Spinal cord (tissue), 10 donors: Measurements from ENCODE around the gene LMAN2. TPM values are rescaled to one million over a fixed set of nuclear protein-coding genes. Genes with fewer than 3 reads are reported as not detected.

Source experiments
- DNase-seq, 6 donors: peaks; one replicate each; pipeline versions ENCODE4 v3.0.0 to v3.0.0-alpha.2; 2013 to 2015; ENCODE audit warnings: low spot score in 6 of 6, low read depth in 4 of 6
- H3K27ac ChIP-seq: one replicate; pipeline ENCODE4 v1.5.1; 2013; ENCODE audit warnings: low read depth, low read length, control low read depth
- H3K27me3 ChIP-seq: one replicate; pipeline ENCODE4 v1.6.1; 2013; ENCODE audit warnings: low read length; ENCODE audit not compliant: control insufficient read depth, insufficient read depth
- H3K36me3 ChIP-seq: one replicate; pipeline ENCODE4 v1.6.1; 2013; ENCODE audit warnings: low read length; ENCODE audit not compliant: control insufficient read depth, insufficient read depth
- H3K4me1 ChIP-seq: one replicate; pipeline ENCODE4 v1.6.1; 2013; ENCODE audit warnings: low read length; ENCODE audit not compliant: control insufficient read depth, insufficient read depth
- H3K4me3 ChIP-seq: one replicate; pipeline ENCODE4 v1.5.1; 2013; ENCODE audit warnings: low read depth, low read length, control low read depth
- H3K9me3 ChIP-seq: one replicate; pipeline ENCODE4 v1.6.1; 2013; ENCODE audit warnings: low read length; ENCODE audit not compliant: control insufficient read depth, insufficient read depth
- WGBS: methylation state at CpG from one replicate; pipeline ENCODE4 v1.1.5; 2013; ENCODE audit warnings: missing lambda C conversion rate; ENCODE audit not compliant: insufficient coverage; 5-methylcytosine and 5-hydroxymethylcytosine counted together
- polyA plus RNA-seq, 2 donors: library from polyadenylated mRNA; unstranded; fragments of 120-200 nt; gene quantifications; one replicate each; pipeline ENCODE4 v1.2.1, GENCODE V29; 2013; ENCODE audit not compliant: insufficient read length in 2 of 2
- total RNA-seq, 2 donors: library from RNA; depleted of rRNA in 1 of 2; stranded (reverse); fragments of 120-200 nt in 1 of 2; fragments of >200 nt in 1 of 2; gene quantifications; one replicate each; pipeline versions ENCODE4 v1.2.3 to v1.2.4, GENCODE V29; 2013 to 2014
- donor health status: healthy.

The LMAN2 gene
- total and polyA plus RNA-seq, 4 donors, result 90.3 to 152 (median 96.4) TPM

- Histone ChIP-seq H3K4me1 (no peaks in the 10 kb centered on the region), H3K27ac (no peak overlapping the region), H3K27me3 (no peaks in the 10 kb centered on the region), H3K36me3 (peaks cover 78% of the 10 kb centered on the region), H3K9me3 (no peaks in the 10 kb centered on the region), H3K4me3 (no peak overlapping the region)
- no peak for DNase-seq
- 89% methylated on average over 25 of the region's 27 CpGs for WGBS
Measured at GRCh38 chr5:177330991-177331842, 20.3 kb downstream of the LMAN2 start.

- no peaks in the 10 kb centered on the region for H3K4me1 ChIP-seq
- DNase-seq, result no peak
- H3K9me3 ChIP-seq, result no peaks in the 10 kb centered on the region
- WGBS, result 78% methylated on average over 6 of the region's 6 CpGs
- H3K27me3 ChIP-seq, result no peaks in the 10 kb centered on the region
- H3K4me3 ChIP-seq, result no peak overlapping the region
- peaks cover 64% of the 10 kb centered on the region for H3K36me3 ChIP-seq
- H3K27ac ChIP-seq, result no peak overlapping the region
Measured at GRCh38 chr5:177329883-177330282, 21.6 kb downstream of the LMAN2 start.

- Histone ChIP-seq H3K9me3 (no peaks in the 10 kb centered on the region), H3K4me1 (no peaks in the 10 kb centered on the region), H3K36me3 (peaks cover 59% of the 10 kb centered on the region), H3K4me3 (no peak overlapping the region), H3K27me3 (no peaks in the 10 kb centered on the region), H3K27ac (no peak overlapping the region)
- 99% methylated on average over 11 of the region's 19 CpGs for WGBS
- DNase-seq, result no peak
Measured at GRCh38 chr5:177328545-177329231, 22.8 kb downstream of the LMAN2 start.

- Histone ChIP-seq H3K27ac (no peak overlapping the region), H3K27me3 (no peaks in the 10 kb centered on the region), H3K4me3 (no peak overlapping the region), H3K9me3 (no peaks in the 10 kb centered on the region), H3K4me1 (no peaks in the 10 kb centered on the region), H3K36me3 (peaks cover 52% of the 10 kb centered on the region)
- WGBS, result 90% methylated on average over 24 of the region's 28 CpGs
- no peak for DNase-seq
Measured at GRCh38 chr5:177327539-177328522, 23.6 kb downstream of the LMAN2 start.

- no peak for DNase-seq
- Histone ChIP-seq H3K27ac (no peak overlapping the region), H3K27me3 (no peaks in the 10 kb centered on the region), H3K36me3 (peaks cover 33% of the 10 kb centered on the region), H3K4me3 (no peak overlapping the region), H3K4me1 (no peaks in the 10 kb centered on the region), H3K9me3 (no peaks in the 10 kb centered on the region)
- 50% methylated on average over 1 of the region's 1 CpG for WGBS
Measured at GRCh38 chr5:177325868-177326381, 25.5 kb downstream of the LMAN2 start.

GRCh38 chr5:177320879-177321278 lies 30.6 kb downstream of the LMAN2 start:
- peaks cover 16% of the 10 kb centered on the region for H3K36me3 ChIP-seq
- 100% methylated on average over 3 of the region's 7 CpGs for WGBS
- H3K27me3 ChIP-seq, result no peaks in the 10 kb centered on the region
- no peaks in the 10 kb centered on the region for H3K4me1 ChIP-seq
- no peak overlapping the region for H3K4me3 ChIP-seq
- H3K27ac ChIP-seq, result no peak overlapping the region
- no peak for DNase-seq
- no peaks in the 10 kb centered on the region for H3K9me3 ChIP-seq

- DNase-seq, result no peak
- Histone ChIP-seq H3K9me3 (no peaks in the 10 kb centered on the region), H3K4me1 (no peaks in the 10 kb centered on the region), H3K27ac (no peak overlapping the region), H3K27me3 (no peaks in the 10 kb centered on the region), H3K4me3 (no peak overlapping the region), H3K36me3 (peaks cover 17% of the 10 kb centered on the region)
- 94% methylated on average over 8 of the region's 14 CpGs for WGBS
Measured at GRCh38 chr5:177319913-177320588, 31.4 kb downstream of the LMAN2 start.

- H3K36me3 ChIP-seq, result peaks cover 15% of the 10 kb centered on the region
- H3K4me1 ChIP-seq, result peaks cover 1% of the 10 kb centered on the region
- peak in 2 of 6 donors; percentile 66 to 77 for DNase-seq
- WGBS, result 34% methylated on average over 6 of the region's 7 CpGs
- no peaks in the 10 kb centered on the region for H3K27me3 ChIP-seq
- no peak overlapping the region for H3K27ac ChIP-seq
- no peak overlapping the region for H3K4me3 ChIP-seq
- H3K9me3 ChIP-seq, result no peaks in the 10 kb centered on the region
Measured at GRCh38 chr5:177317959-177318377, 33.5 kb downstream of the LMAN2 start.
